Thoracic aorta (tissue), 2 donors: ENCODE measurements around the gene AGER. TPM values are rescaled to one million over a fixed set of nuclear protein-coding genes. Genes with fewer than 3 reads are reported as not detected.
"Not testable (repeated sequence)": the region's sequence is repeated elsewhere in the genome, so short reads cannot be mapped to it uniquely, and the experiment has no call there.

Experiments used
- ATAC-seq: fragments of 150-250 bp; one replicate; pipeline ENCODE4 v1.8.0; 2017; ENCODE audit warnings: low read depth; ENCODE audit not compliant: insufficient number of reproducible peaks, low FRiP score
- DNase-seq: peaks from one replicate; pipeline ENCODE4 v3.0.0-alpha.2; 2020; ENCODE audit warnings: low spot score
- H3K27ac ChIP-seq, 2 donors: fragments of 200-600 bp; sonication (generic); 1 replicate in 1 of 2; 2 replicates in 1 of 2; pipeline ENCODE4 v1.5.1; 2016; ENCODE audit warnings: mild to moderate bottlenecking in 2 of 2, moderate library complexity in 2 of 2
- H3K27me3 ChIP-seq: fragments of 200-600 bp; sonication (generic); replicated peaks from 2 replicates; pipeline ENCODE4 v1.6.0; 2016; ENCODE audit warnings: mild to moderate bottlenecking; ENCODE audit not compliant: insufficient read depth
- H3K36me3 ChIP-seq: fragments of 200-600 bp; sonication (generic); one replicate; pipeline ENCODE4 v1.5.1; 2016
- H3K4me1 ChIP-seq, 2 donors: fragments of 200-600 bp; sonication (generic); 1 replicate in 1 of 2; 2 replicates in 1 of 2; pipeline versions ENCODE4 v1.5.1 to v1.6.0; 2016; ENCODE audit warnings: low read depth in 2 of 2, mild to moderate bottlenecking in 1 of 2; ENCODE audit not compliant: control insufficient read depth in 1 of 2
- H3K4me3 ChIP-seq: fragments of 200-600 bp; sonication (generic); 2 replicates; pipeline ENCODE4 v1.5.1; 2016; ENCODE audit warnings: mild to moderate bottlenecking
- H3K9me3 ChIP-seq: fragments of 200-600 bp; sonication (generic); 2 replicates; pipeline ENCODE4 v1.5.1; 2016
- CTCF ChIP-seq: fragments of 200-600 bp; sonication (generic); IDR thresholded peaks from one replicate; pipeline ENCODE4 v1.5.1; 2019; ENCODE audit warnings: antibody characterized with exemption
- total RNA-seq, 2 donors: library from RNA; depleted of rRNA; stranded (reverse); fragments of >200 nt; gene quantifications; one replicate each; pipeline versions ENCODE4 v1.1.0 to v1.2.3, GENCODE V29; 2016

Gene AGER
- total RNA-seq, 2 donors from 2014 or later, result 1.8 to 3.8 TPM

- Histone ChIP-seq H3K4me3 (no peak overlapping the region), H3K9me3 (no peaks in the 10 kb centered on the region), H3K4me1 (peaks cover 14 to 27% of the 10 kb centered on the region in 2 donors), H3K27ac (no peak overlapping the region), H3K36me3 (no peaks in the 10 kb centered on the region), H3K27me3 (no peaks in the 10 kb centered on the region)
- TF ChIP-seq CTCF, result no peak
- ATAC-seq (no peak), DNase-seq (no peak)
Observed at GRCh38 chr6:32147401-32148132, 36.5 kb downstream of the AGER start.

- no peaks in the 10 kb centered on the region for H3K27me3 ChIP-seq
- ATAC-seq (no peak), DNase-seq (no peak)
- H3K36me3 ChIP-seq, result no peaks in the 10 kb centered on the region
- no peak overlapping the region for H3K4me3 ChIP-seq
- no peaks in the 10 kb centered on the region for H3K9me3 ChIP-seq
- peaks cover 8 to 21% of the 10 kb centered on the region in 2 donors for H3K4me1 ChIP-seq
- no peak for TF ChIP-seq CTCF
- H3K27ac ChIP-seq, result no peak overlapping the region
Observed at GRCh38 chr6:32146687-32147086, 37.4 kb downstream of the AGER start.

- DNase-seq (no peak), ATAC-seq (no peak)
- no peaks in the 10 kb centered on the region for H3K36me3 ChIP-seq
- no peak for TF ChIP-seq CTCF
- H3K4me3 ChIP-seq, result no peak overlapping the region
- H3K27me3 ChIP-seq, result no peaks in the 10 kb centered on the region
- no peak overlapping the region for H3K27ac ChIP-seq
- peaks cover 8 to 20% of the 10 kb centered on the region in 2 donors for H3K4me1 ChIP-seq
- no peaks in the 10 kb centered on the region for H3K9me3 ChIP-seq
Observed at GRCh38 chr6:32146287-32146686, 37.8 kb downstream of the AGER start.

- H3K4me1 ChIP-seq, H3K27me3 ChIP-seq, DNase-seq, ATAC-seq, H3K27ac ChIP-seq, H3K4me3 ChIP-seq, H3K36me3 ChIP-seq, H3K9me3 ChIP-seq: not testable (repeated sequence)
Observed at GRCh38 chr6:32144238-32144637, 39.8 kb downstream of the AGER start.

- Histone ChIP-seq H3K4me1 (no peaks in the 10 kb centered on the region), H3K36me3 (no peaks in the 10 kb centered on the region), H3K9me3 (no peaks in the 10 kb centered on the region), H3K4me3 (no peak overlapping the region), H3K27me3 (no peaks in the 10 kb centered on the region), H3K27ac (no peak overlapping the region)
- ATAC-seq (no peak), DNase-seq (no peak)
- no peak for TF ChIP-seq CTCF
Observed at GRCh38 chr6:32140420-32141046, 43.5 kb downstream of the AGER start.
